Activated CD4-positive, alpha-beta T cell treated with anti-CD3 and anti-CD28 coated beads, Interleukin-2, amount 10 ng/mL, durations not matched to agents 7 days and 5 days (primary cell): Measurements from ENCODE around the gene LSM14A. TPM values are rescaled to one million over a fixed set of nuclear protein-coding genes. Genes with fewer than 3 reads are reported as not detected.

Experiments
- CTCF ChIA-PET: fragments of 350-600 bp; sonication (Branson Sonifier 250); formaldehyde crosslinking; loops from one replicate; lab custom pipeline; 2021; ENCODE audit warnings: antibody characterized with exemption; lab: Charles Lee
- POLR2A ChIA-PET: fragments of 350-600 bp; sonication (Branson Sonifier 250); formaldehyde crosslinking; loops from one replicate; lab custom pipeline; 2021; ENCODE audit warnings: antibody characterized with exemption; lab: Charles Lee
- DNase-seq: peaks from one replicate; pipeline ENCODE4 v3.0.0-alpha.2; 2020
- H3K27ac Mint-ChIP-seq: one replicate; pipeline ENCODE4 v1.8.0; 2021; ENCODE audit warnings: mild to moderate bottlenecking, moderate library complexity, mixed read lengths
- H3K27me3 Mint-ChIP-seq: one replicate; pipeline ENCODE4 v1.8.0; 2021; ENCODE audit warnings: mixed read lengths
- H3K36me3 Mint-ChIP-seq: one replicate; pipeline ENCODE4 v1.8.0; 2021; ENCODE audit warnings: low read depth, mixed read lengths
- H3K4me1 Mint-ChIP-seq: one replicate; pipeline ENCODE4 v1.8.0; 2021; ENCODE audit warnings: mixed read lengths
- H3K4me3 Mint-ChIP-seq: one replicate; pipeline ENCODE4 v1.8.0; 2021; ENCODE audit warnings: mild to moderate bottlenecking, moderate library complexity, mixed read lengths
- H3K9me3 Mint-ChIP-seq: one replicate; pipeline ENCODE4 v1.8.0; 2021; ENCODE audit warnings: mixed read lengths
- total RNA-seq, 2 experiments: library from RNA; stranded (reverse); gene quantifications; one replicate each; pipeline ENCODE4 v1.2.3, GENCODE V29; 2021

The LSM14A gene
- total RNA-seq, 2 experiments from 2014 or later = 141 to 146 TPM

DNA sequence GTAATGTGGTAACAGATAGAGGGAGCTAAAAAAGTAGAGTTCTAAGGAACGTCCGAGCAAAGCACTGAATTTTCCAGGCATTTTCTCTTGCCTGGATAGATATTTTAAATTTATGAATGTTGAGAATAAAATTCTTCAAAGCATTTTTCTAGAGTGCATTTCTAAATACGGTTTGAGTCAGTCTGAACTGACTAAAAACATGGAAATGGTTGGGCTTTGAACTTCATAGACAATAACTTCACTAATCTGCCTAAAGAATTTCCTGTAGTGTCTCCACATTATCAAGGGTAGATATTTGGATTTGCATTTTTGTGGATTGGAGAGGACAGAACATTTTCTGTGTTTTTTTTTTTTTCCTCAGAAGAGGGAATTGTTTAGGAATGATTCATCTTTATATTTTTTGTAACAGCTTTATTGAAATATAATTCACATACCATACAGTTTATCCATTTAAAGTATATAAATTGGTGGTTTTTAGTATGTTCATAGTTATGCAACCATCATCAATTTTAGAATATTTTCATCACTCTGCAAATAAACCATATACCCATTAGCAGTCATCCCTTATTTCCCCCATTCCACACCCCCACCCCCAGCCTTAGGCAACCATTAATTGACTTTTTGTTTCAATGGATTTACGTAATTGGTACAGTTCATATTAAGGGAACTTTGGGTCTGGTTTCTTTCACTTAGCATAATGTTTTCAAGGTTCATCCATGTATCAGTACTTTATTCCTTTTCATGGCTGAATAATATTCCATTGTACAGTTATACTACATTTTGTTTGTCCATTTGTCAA lies 102.7 kb downstream of the LSM14A start:
- no peak overlapping the region for H3K4me3 Mint-ChIP-seq
- H3K36me3 Mint-ChIP-seq = peaks cover 17% of the 10 kb centered on the region
- peaks cover 5% of the 10 kb centered on the region for H3K9me3 Mint-ChIP-seq
- H3K4me1 Mint-ChIP-seq = peaks cover 49% of the 10 kb centered on the region
- peak overlapping the region; percentile 43 for H3K27ac Mint-ChIP-seq
- H3K27me3 Mint-ChIP-seq = no peaks in the 10 kb centered on the region
- no peak for DNase-seq
- POLR2A ChIA-PET = no interaction called here
- CTCF ChIA-PET = no interaction called here

DNA sequence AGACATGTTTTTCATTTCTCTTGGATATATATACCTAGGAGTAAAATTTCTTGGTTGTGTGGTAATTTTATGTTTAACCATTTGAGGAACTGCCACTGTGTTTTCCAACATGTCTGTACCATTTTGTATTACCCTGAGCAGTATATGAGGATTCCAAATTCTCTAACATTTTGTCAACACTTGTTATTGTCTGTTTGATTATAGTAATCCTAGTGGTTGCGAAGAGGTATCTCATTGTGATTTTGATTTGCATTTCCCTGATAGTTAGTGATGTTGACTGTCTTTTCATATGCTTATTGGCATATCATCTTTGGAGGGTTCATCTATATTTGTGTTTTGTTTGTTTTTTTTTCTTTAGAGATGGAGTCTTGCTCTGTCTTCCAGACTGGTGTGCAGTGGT lies 103.4 kb downstream of the LSM14A start:
- DNase-seq = no peak
- no peak overlapping the region for H3K4me3 Mint-ChIP-seq
- peaks cover 5% of the 10 kb centered on the region for H3K9me3 Mint-ChIP-seq
- H3K36me3 Mint-ChIP-seq = peaks cover 17% of the 10 kb centered on the region
- no peak overlapping the region for H3K27ac Mint-ChIP-seq
- ChIA-PET POLR2A (no interaction called here), CTCF (no interaction called here)
- H3K27me3 Mint-ChIP-seq = no peaks in the 10 kb centered on the region
- H3K4me1 Mint-ChIP-seq = peaks cover 42% of the 10 kb centered on the region

DNA sequence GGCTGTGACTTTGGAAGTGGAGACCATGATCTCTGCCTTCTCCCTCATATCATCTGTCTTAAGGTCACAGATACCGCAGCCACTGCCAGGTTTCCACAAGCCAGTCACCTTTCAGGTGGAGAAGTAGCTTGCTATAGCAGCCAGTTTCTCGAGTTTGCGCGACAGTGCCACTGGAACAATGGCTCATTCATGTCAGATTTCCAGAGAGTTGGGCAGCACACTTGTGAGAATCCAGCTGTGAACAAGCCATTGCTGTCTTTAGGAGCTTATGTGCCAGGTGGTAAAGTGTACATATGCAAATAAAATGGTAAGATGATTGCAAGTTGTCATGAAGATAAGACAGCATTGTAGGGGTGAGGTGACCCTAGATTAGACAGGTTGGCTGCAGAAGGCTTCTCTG lies 104.3 kb downstream of the LSM14A start:
- ChIA-PET CTCF (no interaction called here), POLR2A (no interaction called here)
- Mint-ChIP-seq H3K9me3 (peaks cover 5% of the 10 kb centered on the region), H3K36me3 (peaks cover 18% of the 10 kb centered on the region), H3K4me1 (peaks cover 37% of the 10 kb centered on the region), H3K4me3 (no peak overlapping the region), H3K27ac (no peak overlapping the region), H3K27me3 (no peaks in the 10 kb centered on the region)
- DNase-seq = no peak

DNA sequence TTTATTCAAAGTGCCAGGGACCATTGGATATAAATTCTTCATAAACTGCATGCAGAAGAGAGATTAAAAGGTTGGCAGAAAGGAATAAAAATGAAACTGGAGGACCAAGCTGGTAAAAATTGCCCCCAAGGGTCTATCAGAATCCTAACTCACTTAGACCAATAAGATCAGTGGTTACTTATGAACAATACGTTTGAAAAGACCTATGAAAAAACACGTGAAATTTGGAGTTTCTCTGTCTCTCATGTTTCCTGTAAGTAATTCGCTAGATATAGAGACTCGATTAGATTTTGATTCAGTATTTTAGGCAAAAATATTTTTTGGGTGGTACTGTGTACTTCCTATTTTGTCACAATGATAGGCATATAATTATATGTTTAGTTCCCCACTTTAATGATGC lies 104.9 kb downstream of the LSM14A start:
- ChIA-PET POLR2A (no interaction called here), CTCF (no interaction called here)
- peaks cover 37% of the 10 kb centered on the region for H3K4me1 Mint-ChIP-seq
- no peak for DNase-seq
- H3K27me3 Mint-ChIP-seq = no peaks in the 10 kb centered on the region
- peaks cover 17% of the 10 kb centered on the region for H3K36me3 Mint-ChIP-seq
- peaks cover 5% of the 10 kb centered on the region for H3K9me3 Mint-ChIP-seq
- no peak overlapping the region for H3K27ac Mint-ChIP-seq
- no peak overlapping the region for H3K4me3 Mint-ChIP-seq

DNA sequence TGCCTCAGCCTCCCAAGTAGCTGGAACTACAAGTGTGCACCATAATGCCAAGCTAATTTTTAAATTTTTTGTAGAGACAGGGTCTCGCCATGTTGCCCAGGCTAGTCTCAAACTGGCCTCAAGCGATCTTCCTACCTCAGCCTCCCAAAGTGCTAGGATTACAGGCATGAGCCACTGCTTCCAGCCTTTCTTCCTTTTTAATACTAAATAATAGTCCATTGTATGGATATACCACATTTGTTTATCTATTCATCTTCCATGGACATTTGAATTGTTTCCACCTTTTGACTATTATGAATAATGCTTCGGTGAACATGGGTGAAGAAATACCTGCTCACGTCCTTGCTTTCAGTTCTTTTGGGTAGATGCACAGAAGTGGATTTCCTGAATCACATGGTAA lies 106.5 kb downstream of the LSM14A start:
- Mint-ChIP-seq H3K27me3 (no peaks in the 10 kb centered on the region), H3K4me1 (peaks cover 37% of the 10 kb centered on the region), H3K27ac (no peak overlapping the region), H3K9me3 (peaks cover 5% of the 10 kb centered on the region), H3K36me3 (peaks cover 14% of the 10 kb centered on the region), H3K4me3 (no peak overlapping the region)
- no peak for DNase-seq
- CTCF ChIA-PET = interaction anchor here (0.6 kb wide), 2 partner anchors 87 to 334 kb away, joined by 3 read pairs; no protein-coding TSS in a partner anchor
- POLR2A ChIA-PET = no interaction called here

Other genes starting within 250 kb of the LSM14A start
- 10 to 100 TPM; 16.1 to 16.6 TPM for gene GARRE1, start 82.0 kb downstream of the LSM14A start, total RNA-seq
- 100 to 1,000 TPM; 404 to 442 TPM for gene GPI, start 192.7 kb downstream of the LSM14A start, total RNA-seq
- gene PDCD2L, start 231.9 kb downstream of the LSM14A start, total RNA-seq = 10 to 100 TPM in 1 of 2 experiments, 1 to 10 TPM in 1; 9.4 to 13.4 TPM